AG09309 (cell line): ENCODE results near the gene DGKG.
A peak's percentile ranks its signal among the peaks of the same experiment; 100 is the strongest.

Experiments used
- DNase-seq: peaks from one replicate; pipeline ENCODE4 v3.0.0-alpha.2; 2010; ENCODE audit warnings: low read depth
- H3K4me3 ChIP-seq: 2 replicates; pipeline ENCODE4 v1.5.1; 2011; ENCODE audit warnings: mild to moderate bottlenecking, low read depth, low read length, moderate library complexity; ENCODE audit not compliant: control insufficient read depth
- CTCF ChIP-seq: IDR thresholded peaks from 2 replicates; pipeline ENCODE4 v1.5.1; 2011; ENCODE audit warnings: mild to moderate bottlenecking, low read depth, low read length, inconsistent platforms; ENCODE audit not compliant: insufficient read depth, control insufficient read depth; ENCODE audit errors: missing control alignments

DGKG gene

GRCh38 chr3:186284349-186284652 lies 77.7 kb downstream of the DGKG start:
- no peak for DNase-seq
- no peak overlapping the region for H3K4me3 ChIP-seq
- TF ChIP-seq CTCF, result no peak

DNA sequence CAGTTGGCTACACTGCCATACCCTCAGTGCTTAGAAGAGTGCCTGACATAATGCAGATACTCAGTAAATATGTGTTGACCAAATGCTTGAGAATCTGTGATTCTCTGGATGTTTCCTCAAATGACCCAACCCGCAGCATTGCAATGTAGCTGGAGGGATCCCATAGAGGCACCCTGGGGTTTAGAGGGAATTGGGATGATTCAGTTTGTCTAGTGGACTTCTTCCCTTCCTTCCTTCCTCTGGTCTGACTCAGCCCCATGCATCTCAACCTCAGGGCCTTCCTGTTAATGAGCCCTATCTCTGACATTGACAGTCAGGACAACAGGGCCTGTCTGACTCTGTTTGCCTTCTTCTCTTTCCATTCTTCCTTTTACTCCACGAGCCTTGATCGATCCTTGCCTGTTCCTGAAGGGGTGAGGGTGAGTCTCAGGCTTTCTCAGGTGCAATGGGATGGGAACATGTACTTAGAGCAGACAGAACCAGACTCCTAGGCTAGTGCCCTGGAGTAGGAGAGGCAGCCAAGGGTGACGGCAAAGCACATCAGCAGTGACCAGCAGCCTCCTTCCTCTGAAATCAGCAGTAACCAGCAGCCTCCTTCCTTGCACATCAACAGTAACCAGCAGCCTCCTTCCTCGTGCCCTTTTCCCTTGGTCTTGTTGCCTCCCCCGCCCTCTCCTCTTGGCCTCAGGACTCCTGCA lies 78.2 kb downstream of the DGKG start:
- no peak for TF ChIP-seq CTCF
- DNase-seq, result peak; percentile 28
- H3K4me3 ChIP-seq, result no peak overlapping the region

- no peak for TF ChIP-seq CTCF
- no peak for DNase-seq
- H3K4me3 ChIP-seq, result no peak overlapping the region
Observed at GRCh38 chr3:186283096-186283495, 78.9 kb downstream of the DGKG start.

DNA sequence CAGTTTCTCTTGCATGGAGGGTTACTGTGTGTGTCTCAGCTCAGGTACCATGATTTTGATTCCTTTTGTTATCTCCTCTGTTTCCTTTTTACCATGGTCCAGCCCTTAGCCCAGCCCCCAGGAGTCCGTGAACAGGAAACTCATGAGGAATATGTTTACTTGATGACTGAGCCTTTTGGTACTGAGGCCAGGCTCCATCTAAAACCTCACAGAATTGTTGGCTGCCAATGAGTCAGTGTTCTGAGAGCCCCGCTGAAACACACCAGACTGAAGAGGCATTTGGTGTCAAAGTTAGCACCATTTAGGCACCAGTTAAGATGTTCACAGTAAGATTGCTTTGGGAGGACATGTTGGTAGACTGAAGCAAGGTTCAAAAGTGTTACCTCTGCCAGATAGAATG lies 80.9 kb downstream of the DGKG start:
- H3K4me3 ChIP-seq, result no peak overlapping the region
- TF ChIP-seq CTCF, result no peak
- DNase-seq, result peak; percentile 45

- no peak for DNase-seq
- TF ChIP-seq CTCF, result no peak
- H3K4me3 ChIP-seq, result no peak overlapping the region
Observed at GRCh38 chr3:186280737-186281136, 81.3 kb downstream of the DGKG start.

DNA sequence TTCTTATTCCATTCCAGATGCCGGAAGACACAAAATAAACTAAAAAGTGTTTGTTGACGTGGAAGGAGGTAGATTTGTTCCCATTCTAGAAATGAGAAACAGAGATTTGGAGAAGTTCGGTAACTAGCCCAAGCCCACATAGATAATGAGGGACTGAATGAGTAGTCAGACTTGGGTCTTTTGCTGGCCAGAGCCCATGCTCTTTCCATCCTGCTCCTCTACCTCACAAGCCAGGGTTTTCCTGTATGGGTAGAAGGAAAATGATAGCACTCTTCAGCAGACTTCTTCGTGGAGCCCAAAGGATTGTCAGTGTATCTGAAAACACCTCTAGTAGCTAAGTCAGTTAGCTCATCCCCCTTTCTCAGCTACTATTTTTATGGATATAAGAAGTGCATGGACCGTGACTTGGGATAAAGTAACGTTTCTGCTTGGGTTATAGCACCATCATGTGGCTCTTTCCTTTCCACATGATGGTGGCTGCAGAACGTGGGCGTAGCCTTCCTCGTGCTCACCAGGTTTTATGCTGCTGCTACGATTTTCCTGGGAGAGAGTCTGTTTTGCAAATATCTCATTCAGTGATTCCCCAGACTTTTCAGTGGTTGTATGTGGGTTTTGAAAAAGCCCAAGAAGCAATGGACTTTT lies 84.6 kb downstream of the DGKG start:
- peak; percentile 66 for TF ChIP-seq CTCF
- H3K4me3 ChIP-seq, result no peak overlapping the region
- DNase-seq, result no peak
